Peyer's patch (tissue), 4 donors: ENCODE measurements around the gene CCDC117. TPM values are rescaled to one million over a fixed set of nuclear protein-coding genes. Genes with fewer than 3 reads are reported as not detected.
A peak's percentile ranks its signal among the peaks of the same experiment; 100 is the strongest.
"Not testable (repeated sequence)": the region's sequence is repeated elsewhere in the genome, so short reads cannot be mapped to it uniquely, and the experiment has no call there.

Experiments
- DNase-seq, 3 donors: peaks; one replicate each; pipeline ENCODE4 v3.0.0-alpha.2; 2017 to 2019
- H3K27ac ChIP-seq, 4 donors: fragments of 200-600 bp; sonication (generic); one replicate each; pipeline ENCODE4 v1.5.1; 2016 to 2019
- H3K27me3 ChIP-seq, 2 donors: fragments of 200-600 bp; sonication (generic); one replicate each; pipeline ENCODE4 v1.5.1; 2019
- H3K36me3 ChIP-seq, 3 donors: fragments of 200-600 bp; sonication (generic); one replicate each; pipeline ENCODE4 v1.5.1; 2016 to 2019
- H3K4me1 ChIP-seq, 4 donors: fragments of 200-600 bp; sonication (generic); one replicate each; pipeline ENCODE4 v1.5.1; 2016 to 2019
- H3K4me3 ChIP-seq, 4 donors: fragments of 200-600 bp; sonication (generic); 1 replicate in 3 of 4; 2 replicates in 1 of 4; pipeline ENCODE4 v1.5.1; 2016 to 2019; ENCODE audit warnings: mild to moderate bottlenecking in 1 of 4
- H3K9me3 ChIP-seq, 4 donors: fragments of 200-600 bp; sonication (generic); one replicate each; pipeline ENCODE4 v1.5.1; 2016 to 2019; ENCODE audit warnings: mild to moderate bottlenecking in 1 of 4
- POLR2A ChIP-seq, 2 donors: fragments of 450-650 bp; IDR thresholded peaks; one replicate each; pipeline ENCODE4 v1.5.1; 2017; ENCODE audit warnings: antibody characterized with exemption in 2 of 2, mild to moderate bottlenecking in 2 of 2, moderate library complexity in 2 of 2
- total RNA-seq, 4 donors: library from RNA; depleted of rRNA; stranded (reverse); fragments of >200 nt; gene quantifications; one replicate each; pipeline ENCODE4 v1.1.0, GENCODE V29; 2016
- TF ChIP-seq, protein P1 (sequence below), 6 experiments: fragments of 450-650 bp in 4 of 6; fragments of 200-600 bp in 2 of 6; sonication (generic) in 1 of 6; IDR thresholded peaks; one replicate each; pipeline ENCODE4 v1.5.1; 2017 to 2019; ENCODE audit warnings: antibody characterized with exemption in 6 of 6, mild to moderate bottlenecking in 3 of 6, moderate library complexity in 1 of 6

Gene CCDC117
- total RNA-seq, 4 donors from 2014 or later: 6.3 to 23.9 (median 14.2) TPM

- Histone ChIP-seq H3K4me3 (peak overlapping the region; percentile 76 to 94 (median 82)), H3K27ac (peak overlapping the region; percentile 93 to 96 (median 96)), H3K4me1 (peaks cover 0 to 10% (median 4%) of the 10 kb centered on the region in 4 donors), H3K36me3 (peaks cover 0 to 35% (median 0%) of the 10 kb centered on the region in 3 donors), H3K9me3 (no peaks in the 10 kb centered on the region), H3K27me3 (no peaks in the 10 kb centered on the region)
- TF ChIP-seq POLR2A (IDR thresholded peaks at IDR 0.05): no peak
- TF ChIP-seq, protein P1, sequence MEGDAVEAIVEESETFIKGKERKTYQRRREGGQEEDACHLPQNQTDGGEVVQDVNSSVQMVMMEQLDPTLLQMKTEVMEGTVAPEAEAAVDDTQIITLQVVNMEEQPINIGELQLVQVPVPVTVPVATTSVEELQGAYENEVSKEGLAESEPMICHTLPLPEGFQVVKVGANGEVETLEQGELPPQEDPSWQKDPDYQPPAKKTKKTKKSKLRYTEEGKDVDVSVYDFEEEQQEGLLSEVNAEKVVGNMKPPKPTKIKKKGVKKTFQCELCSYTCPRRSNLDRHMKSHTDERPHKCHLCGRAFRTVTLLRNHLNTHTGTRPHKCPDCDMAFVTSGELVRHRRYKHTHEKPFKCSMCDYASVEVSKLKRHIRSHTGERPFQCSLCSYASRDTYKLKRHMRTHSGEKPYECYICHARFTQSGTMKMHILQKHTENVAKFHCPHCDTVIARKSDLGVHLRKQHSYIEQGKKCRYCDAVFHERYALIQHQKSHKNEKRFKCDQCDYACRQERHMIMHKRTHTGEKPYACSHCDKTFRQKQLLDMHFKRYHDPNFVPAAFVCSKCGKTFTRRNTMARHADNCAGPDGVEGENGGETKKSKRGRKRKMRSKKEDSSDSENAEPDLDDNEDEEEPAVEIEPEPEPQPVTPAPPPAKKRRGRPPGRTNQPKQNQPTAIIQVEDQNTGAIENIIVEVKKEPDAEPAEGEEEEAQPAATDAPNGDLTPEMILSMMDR (IDR thresholded peaks at IDR 0.05): no peak
- DNase-seq: peak in 1 of 3 donors; percentile 87
Observed at GRCh38 chr22:28742562-28742962, 29.9 kb upstream of the CCDC117 start.

- Histone ChIP-seq H3K4me1 (peaks cover 0 to 10% (median 4%) of the 10 kb centered on the region in 4 donors), H3K36me3 (peaks cover 0 to 47% (median 0%) of the 10 kb centered on the region in 3 donors), H3K9me3 (no peaks in the 10 kb centered on the region), H3K27me3 (no peaks in the 10 kb centered on the region), H3K27ac (no peak overlapping the region), H3K4me3 (no peak overlapping the region)
- TF ChIP-seq POLR2A (IDR thresholded peaks at IDR 0.05): no peak
- TF ChIP-seq, protein P1 (IDR thresholded peaks at IDR 0.05): no peak
- DNase-seq: no peak
Observed at GRCh38 chr22:28743852-28744251, 28.6 kb upstream of the CCDC117 start.

DNA sequence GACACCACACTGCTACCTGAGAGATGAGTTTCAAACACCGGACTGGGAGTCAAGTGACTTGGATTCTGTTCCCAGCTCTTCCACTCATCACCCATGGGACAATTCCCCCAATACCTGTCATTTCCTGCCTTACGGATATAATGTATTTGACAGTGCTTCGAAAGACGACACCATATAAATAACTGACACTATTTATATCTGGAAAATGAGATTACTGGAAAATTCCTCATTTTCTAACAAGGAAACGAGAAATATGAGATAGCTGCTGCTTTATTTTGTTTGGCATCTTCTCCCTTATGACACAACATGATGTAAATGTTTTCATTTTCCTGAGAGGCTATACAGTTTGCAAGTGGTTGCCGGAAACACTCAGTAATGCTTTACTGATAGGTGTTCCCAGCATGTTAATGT, 22.0 kb upstream of the CCDC117 start:
- H3K9me3 ChIP-seq: no peaks in the 10 kb centered on the region
- no peak for TF ChIP-seq POLR2A (IDR thresholded peaks at IDR 0.05)
- TF ChIP-seq, protein P1 (IDR thresholded peaks at IDR 0.05): no peak
- peaks cover 0 to 29% (median 0%) of the 10 kb centered on the region in 3 donors for H3K36me3 ChIP-seq

GRCh38 chr22:28754512-28754911, 18.0 kb upstream of the CCDC117 start:
- H3K4me1 ChIP-seq, H3K9me3 ChIP-seq, H3K4me3 ChIP-seq, H3K27me3 ChIP-seq, H3K36me3 ChIP-seq, H3K27ac ChIP-seq, DNase-seq: not testable (repeated sequence)

More for the DNA sequence above, 22.0 kb upstream of the CCDC117 start:
- Histone ChIP-seq H3K4me3 (no peak overlapping the region), H3K4me1 (no peaks in the 10 kb centered on the region), H3K27ac (no peak overlapping the region), H3K27me3 (no peaks in the 10 kb centered on the region)
- no peak for DNase-seq

- Histone ChIP-seq H3K27ac (peak overlapping the region in 2 of 4 donors; percentile 3 to 55), H3K36me3 (no peaks in the 10 kb centered on the region), H3K9me3 (no peaks in the 10 kb centered on the region), H3K4me3 (no peak overlapping the region), H3K27me3 (no peaks in the 10 kb centered on the region), H3K4me1 (no peaks in the 10 kb centered on the region)
- DNase-seq: no peak
- TF ChIP-seq, protein P1 (IDR thresholded peaks at IDR 0.05): no peak
- no peak for TF ChIP-seq POLR2A (IDR thresholded peaks at IDR 0.05)
Observed at GRCh38 chr22:28759861-28760560, 12.5 kb upstream of the CCDC117 start.

DNA sequence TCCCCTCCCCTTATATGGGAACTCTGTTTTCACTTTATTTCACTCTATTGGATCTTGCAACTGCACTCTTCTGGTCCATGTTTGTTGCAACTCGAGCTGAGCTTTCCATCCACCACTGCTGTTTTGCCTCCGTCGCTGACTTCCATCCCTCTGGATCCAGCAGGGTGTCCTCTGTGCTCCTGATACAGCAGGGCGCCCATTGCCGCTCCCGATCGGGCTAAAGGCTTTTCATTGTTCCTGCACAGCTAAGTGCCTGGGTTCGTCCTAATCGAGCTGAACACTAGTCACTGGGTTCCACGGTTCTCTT, 11.1 kb upstream of the CCDC117 start:
- TF ChIP-seq, protein P1 (IDR thresholded peaks at IDR 0.05): no peak
- TF ChIP-seq POLR2A (IDR thresholded peaks at IDR 0.05): no peak
- no peak overlapping the region for H3K27ac ChIP-seq

GRCh38 chr22:28762000-28762399, 10.5 kb upstream of the CCDC117 start:
- not testable (repeated sequence) for H3K4me3 ChIP-seq, DNase-seq, H3K27me3 ChIP-seq, H3K9me3 ChIP-seq, H3K36me3 ChIP-seq, H3K4me1 ChIP-seq, H3K27ac ChIP-seq

More for the DNA sequence above, 11.1 kb upstream of the CCDC117 start:
- Histone ChIP-seq H3K27me3 (no peaks in the 10 kb centered on the region), H3K4me1 (no peaks in the 10 kb centered on the region), H3K9me3 (no peaks in the 10 kb centered on the region), H3K36me3 (no peaks in the 10 kb centered on the region), H3K4me3 (no peak overlapping the region)
- no peak for DNase-seq
